IPS-11a (cell line): ENCODE measurements around the gene EFHB.
"Not testable (repeated sequence)": the region's sequence is repeated elsewhere in the genome, so short reads cannot be mapped to it uniquely, and the experiment has no call there.

Experiments used
- H3K4me3 ChIP-seq: one replicate; pipeline ENCODE4 v1.5.1; 2013; ENCODE audit warnings: low read depth, low read length, control low read depth

The EFHB gene, protein sequence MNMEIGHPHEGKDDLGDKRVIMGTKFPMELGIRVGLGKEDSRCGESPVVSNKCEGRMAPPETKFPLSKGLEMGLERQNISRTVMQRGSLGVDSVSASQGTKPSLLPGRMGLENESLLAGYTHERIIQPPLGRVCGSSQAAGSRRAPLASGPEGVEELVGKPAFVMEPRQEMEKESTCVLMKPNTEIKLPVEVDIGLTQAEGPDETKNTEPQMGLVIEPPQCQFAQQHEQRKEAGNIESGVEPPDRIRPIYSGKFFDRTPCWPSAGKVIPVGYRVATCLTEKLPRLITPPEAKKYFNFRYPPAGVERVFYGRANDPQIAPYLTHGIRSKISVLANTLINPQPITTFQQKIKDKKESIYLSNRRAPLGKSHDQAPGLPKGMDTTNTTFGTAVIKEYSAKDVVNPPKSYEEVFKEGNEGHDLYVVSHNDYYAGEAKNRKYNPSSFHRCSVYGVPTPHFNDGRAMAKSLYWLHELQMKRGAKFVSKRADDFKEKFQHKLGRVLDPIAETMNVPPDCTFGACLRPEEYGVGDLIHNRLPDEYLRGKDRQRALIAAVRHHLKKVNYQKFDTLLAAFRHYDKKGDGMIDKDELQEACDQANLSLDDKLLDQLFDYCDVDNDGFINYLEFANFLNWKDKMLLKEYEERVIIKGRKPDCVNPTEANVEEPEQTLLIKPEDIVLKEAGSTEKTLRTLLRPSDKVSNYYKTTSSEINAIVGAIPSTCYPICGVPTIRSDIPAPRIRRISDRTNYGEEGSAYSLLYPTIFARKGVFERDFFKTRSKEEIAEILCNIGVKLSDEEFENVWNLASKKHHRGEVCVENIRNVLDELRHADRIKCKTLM

DNA sequence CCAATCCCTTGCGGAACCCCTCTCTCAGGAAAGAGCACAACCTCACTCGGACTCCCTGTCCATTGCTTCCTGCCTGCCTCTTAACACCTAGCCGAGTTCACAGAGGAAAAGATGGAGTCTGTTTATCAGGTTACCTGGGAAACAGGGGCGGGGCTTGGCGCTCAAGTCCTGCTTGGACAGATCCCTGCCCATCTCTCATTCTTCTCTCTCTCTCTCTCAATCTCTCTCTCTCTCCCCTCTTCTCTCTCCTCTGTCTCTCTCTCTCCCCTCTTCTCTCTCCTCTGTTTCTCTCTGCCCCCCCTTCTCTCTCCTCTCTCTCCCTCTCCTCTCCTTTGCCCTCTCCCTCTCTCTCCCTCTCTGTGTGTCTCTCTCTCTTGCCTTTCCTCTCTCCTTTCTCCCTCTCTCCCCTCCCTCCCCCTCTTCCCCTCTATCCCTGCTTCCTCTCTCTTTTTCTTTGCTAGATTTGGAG is at the start of gene EFHB:
TSS of gene EFHB (minus strand) at position 120 of the 469 bp plus-strand sequence. CDS start 199 bp downstream, outside the sequence.
- H3K4me3 ChIP-seq, result peak within 1 kb of the TSS; percentile 18

DNA sequence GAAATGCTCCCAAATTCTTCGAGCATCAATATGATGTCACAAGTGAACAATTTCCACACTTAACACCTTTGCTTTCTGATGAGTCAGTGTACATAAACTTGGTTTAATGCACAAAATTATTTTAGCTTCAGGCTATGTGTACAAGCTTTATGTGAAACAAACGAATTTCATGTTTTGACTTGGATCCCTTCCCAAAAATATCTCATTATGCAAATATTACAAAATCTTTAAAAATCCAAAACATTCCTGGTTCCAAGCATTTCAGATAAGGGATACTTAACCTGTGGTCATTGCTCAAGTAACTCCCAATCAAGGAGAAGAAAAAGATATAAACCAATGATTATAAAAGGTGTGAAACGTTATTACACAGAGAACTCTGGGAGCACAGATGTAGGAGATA is 38.0 kb upstream of the EFHB start:
- no peak overlapping the region for H3K4me3 ChIP-seq

DNA sequence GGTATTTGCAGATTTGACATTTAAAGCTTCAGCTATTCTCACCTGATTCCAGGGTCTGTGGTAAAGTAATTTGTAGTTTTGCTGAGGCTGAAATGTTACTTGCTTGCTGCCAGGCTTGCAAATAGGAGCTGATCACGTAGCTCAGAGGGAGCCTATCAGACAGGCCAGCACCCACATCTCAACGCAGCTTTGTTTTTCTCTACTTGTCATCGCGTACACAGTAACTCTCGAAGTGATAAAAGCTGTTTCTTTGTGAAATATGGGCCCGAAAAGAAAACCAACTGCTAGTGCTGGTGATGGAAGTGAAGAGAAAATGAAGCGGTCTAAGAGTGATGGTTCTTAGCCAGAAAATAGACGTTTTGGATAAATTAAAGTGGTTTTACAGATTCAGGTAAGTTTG is 36.3 kb upstream of the EFHB start:
- H3K4me3 ChIP-seq, result no peak overlapping the region

DNA sequence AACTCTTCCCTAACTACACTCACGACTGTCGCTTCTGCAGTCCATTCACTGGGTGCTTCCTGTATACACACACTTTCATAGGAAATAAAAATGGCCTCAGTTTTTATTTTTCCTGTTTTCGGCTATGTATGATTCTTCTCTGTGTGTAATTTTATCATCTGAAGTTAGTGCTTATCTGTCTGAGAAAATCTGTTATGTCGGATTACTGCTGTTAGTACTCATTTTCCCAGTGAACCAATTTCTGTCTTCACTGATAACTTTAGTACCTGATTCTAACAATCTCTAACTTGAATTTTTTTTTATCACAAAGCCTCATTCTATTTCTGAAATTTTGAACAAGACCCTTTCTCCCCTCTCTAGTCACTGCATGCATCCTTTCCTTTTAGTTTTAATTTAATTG is 33.8 kb upstream of the EFHB start:
- no peak overlapping the region for H3K4me3 ChIP-seq

DNA sequence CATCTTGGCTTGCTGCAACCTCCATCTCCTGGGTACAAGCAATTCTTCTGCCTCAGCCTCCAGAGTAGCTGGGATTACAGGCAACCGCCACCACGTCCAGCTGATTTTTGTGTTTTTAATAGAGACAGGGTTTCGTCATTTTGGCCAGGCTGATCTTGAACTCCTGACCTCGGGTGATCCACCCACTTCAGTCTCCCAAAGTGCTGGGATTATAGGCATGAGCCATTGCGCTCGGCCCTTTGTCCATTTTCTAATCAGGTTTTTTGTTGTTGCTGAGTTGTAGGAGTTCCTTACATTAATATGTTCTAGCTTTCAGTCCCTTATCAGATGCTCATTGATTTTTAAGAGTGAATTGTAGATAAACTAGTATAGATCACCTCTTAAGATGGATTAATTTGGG is 33.2 kb upstream of the EFHB start:
- H3K4me3 ChIP-seq, result no peak overlapping the region

DNA sequence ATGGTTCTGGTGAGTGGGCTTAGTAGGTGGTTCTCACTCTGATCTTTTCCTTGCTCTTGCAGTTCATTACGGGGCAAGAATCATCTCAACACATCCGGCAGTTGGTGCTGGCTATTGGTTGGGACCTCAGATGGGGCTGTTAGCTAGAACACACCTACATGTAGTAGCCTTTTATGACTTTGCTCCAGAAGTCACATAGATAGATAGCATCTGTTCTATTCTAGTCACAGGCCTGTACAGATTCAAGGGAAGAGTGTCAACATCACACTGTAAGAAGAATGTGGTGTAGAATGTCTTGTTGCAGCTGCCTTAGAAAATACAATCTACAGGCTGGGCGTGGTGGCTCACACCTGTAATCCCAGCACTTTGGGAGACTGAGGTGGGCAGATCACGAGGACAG is 27.9 kb upstream of the EFHB start:
- no peak overlapping the region for H3K4me3 ChIP-seq

DNA sequence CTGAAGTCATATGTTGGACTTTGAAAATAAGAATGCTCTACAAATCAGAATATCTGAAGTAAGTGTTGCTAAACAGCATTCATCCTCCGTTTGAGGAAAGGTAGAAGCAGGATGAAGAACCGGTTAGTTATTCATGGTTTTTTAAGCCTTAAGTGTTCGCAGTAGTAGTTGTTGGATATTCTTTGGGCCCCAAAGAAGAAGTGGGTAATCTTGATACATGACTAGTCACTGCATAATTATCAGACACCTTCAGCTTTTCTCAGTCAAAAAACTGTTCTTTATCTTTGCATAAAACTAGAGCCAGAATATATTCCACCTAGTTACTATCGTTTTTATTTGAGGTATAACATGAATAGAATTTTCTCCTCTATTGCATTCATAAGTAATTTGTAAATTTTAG is 26.7 kb upstream of the EFHB start:
- no peak overlapping the region for H3K4me3 ChIP-seq

DNA sequence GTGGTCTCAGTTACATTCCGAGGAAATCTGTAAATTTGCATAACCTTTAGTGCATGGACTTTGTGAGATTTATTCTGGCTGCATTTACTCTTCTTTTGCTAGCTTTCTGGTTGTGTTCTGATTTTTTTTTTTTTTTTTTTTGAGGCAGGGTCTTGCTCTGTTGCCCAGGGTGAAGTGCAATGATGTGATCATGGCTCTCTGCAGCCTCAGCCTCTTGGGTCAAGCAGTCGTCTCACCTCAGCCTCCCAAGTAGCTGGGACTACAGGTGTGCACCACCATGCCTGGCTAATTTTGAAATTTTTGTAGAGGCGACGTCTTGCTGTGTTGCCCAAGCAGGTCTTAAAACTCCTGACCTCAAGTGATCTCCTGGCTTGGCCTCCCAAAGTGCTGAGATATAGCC is 25.5 kb upstream of the EFHB start:
- no peak overlapping the region for H3K4me3 ChIP-seq

DNA sequence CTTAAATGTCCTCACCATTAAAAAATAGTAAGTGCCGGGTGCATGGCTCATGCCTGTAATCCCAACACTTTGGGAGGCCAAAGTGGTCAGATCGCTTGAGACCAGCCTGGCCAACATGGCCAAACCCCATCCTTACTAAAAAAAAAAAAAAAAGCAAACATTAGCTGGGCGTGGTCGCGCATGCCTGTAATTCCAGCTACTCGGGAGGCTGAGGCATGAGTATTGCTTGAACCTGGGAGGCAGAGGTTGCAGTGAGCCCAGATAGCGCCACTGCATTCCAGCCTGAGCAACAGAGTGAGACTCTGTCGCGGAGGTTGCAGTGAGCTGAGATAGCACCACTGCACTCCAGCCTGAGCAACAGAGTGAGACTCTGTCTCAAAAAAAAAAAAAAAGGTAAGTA is 23.3 kb upstream of the EFHB start:
- H3K4me3 ChIP-seq, result not testable (repeated sequence)

DNA sequence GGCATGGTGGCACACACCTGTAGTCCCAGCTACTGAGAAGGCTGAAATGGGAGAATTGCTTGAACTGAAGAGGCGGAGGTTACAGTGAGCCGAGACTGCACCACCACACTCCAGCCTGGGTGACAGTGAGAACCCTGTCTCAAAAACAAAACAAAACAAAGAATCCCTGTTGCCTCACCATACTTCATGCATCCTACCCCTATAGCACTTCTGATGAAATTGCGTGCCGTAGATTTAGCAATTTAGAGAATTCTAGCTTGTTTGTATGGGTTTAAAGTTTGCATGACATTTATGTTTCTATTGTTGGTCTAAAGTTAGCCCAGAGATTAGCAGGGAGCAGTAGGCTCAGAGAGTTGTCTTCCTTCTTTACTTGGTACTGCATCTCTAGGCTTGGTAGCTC is 20.7 kb upstream of the EFHB start:
- H3K4me3 ChIP-seq, result no peak overlapping the region

DNA sequence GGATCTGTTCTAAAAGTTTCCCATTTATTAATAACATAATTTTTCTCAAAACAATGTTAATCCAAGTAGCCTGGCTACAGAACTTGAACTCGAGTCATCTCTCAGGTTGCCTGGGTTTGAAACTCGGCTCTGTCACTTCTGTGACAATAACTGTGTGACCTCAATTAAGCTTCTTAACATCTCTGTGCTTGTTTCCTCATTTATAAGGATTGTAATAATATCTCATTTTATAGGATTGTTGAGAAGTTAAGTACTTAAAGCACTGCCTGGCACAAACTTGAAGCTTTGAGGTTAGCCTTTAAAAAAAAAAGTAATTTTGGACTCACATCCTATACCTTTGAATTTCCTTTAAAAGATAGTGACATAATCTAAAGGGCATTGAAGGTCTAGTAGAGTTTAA is 16.3 kb upstream of the EFHB start:
- H3K4me3 ChIP-seq, result no peak overlapping the region

DNA sequence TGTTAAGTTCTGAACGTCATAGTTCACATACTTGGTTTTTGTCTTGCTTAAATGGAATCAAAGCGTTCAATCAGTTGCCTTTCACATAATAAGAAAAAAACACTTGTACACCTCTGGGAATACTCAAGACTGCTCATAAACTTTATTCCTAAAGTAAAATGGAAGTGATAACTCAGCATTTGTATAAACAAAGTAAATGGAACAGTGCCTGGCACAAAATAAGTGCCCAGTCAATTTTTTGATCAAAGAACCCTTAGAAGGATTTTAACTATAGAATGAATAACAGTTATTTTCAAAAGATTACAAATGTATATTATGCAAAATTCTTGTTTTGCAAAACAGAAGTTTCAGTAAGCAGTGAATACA is 14.2 kb upstream of the EFHB start:
- peak overlapping the region; percentile 77 for H3K4me3 ChIP-seq

DNA sequence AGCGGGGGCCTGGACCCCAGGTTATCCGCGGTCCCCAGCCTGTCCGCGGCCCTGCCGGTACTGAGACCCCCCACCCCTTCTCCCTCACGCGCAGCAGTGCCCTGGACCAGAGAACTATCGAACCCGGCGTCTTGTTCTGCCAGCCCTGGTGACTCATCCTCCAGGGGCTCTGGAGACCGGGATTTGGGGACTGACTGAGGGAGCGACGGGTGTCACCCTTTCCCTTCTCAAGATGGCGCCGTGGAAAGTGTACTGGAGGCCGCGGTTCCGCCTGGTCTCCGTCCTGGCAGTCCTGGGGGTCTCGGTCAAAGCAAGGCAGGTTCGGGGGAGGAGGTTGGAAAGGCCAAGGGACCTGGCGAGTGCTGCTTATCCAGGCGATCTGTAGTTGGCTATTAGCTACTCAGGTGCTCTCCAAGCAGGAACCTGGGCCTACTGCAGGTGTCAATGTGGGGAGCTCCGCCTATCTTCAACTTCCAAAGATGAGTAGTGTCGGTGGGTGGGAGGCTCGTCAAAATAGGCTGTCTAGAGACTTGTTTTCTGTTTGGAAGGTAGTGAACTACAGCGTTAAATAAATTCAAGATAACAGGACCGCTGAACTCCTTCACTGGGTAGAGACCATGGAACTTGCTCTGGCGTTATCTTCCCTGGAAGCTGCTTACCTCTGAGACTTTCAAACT is 13.7 kb upstream of the EFHB start:
- H3K4me3 ChIP-seq, result peak overlapping the region; percentile 77

DNA sequence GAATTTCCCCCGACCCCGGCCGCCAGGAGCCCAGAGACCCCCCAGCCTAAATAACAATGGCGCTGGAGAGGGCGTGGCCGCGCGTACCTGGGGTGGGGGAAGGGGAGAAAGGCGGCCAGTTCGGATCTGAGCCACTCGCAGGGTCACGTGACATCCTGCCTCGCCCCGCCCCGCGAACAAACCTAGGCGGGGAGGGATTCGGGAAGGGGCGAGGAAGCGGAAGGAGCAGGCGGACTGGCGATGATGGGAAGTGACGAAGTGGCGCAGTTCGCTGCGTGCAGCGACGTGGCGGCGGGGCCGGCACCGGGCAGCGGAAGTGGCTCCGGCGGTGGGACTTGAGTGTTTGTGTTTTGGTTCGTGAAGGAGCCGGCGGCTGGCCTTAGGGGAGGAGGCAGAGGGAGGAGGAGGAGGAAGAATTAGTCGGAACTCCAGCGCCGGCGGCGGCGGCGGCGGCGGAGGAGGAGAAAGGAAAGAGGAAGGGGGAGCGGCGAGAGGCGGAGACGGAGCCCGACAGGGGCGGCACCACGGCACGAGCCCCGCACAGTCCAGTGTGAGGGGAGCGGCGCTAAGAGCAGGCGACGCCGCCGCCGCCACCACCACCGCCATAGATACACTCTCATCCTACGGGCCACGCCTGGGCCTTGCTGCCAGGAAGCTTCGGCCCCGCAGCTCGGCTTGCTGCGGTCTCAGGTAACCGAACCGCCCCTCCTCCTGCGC is 13.0 kb upstream of the EFHB start, which contains the start of gene RAB5A:
TSS of gene RAB5A (plus strand) at position 266 of the 717 bp plus-strand sequence. CDS start 3,802 bp downstream, outside the sequence.
- peak within 1 kb of the TSS; percentile 77 for H3K4me3 ChIP-seq

DNA sequence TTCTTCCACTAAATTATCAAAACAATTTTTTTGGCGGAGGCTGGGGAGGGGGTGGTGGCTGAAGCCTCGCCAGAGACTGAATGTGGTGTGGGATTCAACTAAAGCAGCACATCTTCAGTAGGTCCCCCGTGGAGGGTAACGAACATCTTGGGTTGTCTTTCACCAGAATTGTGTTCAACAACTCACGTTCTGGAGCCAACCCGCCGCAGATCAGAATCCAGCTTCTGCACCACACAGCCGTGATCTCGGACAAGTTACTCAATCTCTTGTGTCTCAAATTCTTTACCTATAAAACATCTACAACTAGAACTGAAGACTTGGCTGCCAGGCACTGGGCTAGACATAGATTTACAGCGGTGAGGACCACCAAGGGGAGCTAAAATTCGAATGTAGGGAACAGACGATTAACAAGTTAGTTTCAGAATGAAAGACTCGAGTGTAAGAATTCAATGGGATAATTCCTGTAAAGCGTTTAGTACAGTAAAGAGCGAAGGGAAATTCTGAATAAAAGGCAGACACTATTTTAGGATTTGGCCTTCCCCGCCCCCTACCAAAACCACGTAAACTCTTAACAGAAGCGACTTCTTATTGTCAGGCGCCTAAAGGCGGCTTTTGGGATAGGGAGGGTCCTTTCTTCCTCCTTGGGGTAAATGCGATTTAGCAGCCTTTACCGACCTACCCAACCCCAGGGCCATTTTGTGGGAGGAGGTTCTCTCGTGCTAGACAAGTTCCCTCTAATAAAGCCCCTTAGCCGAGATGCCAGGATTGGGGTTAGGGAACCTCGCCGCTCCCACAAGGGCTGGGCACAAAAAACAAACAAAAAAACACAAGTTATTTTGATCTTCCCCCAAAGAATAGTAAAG is 12.2 kb upstream of the EFHB start:
- peak overlapping the region; percentile 58 for H3K4me3 ChIP-seq

DNA sequence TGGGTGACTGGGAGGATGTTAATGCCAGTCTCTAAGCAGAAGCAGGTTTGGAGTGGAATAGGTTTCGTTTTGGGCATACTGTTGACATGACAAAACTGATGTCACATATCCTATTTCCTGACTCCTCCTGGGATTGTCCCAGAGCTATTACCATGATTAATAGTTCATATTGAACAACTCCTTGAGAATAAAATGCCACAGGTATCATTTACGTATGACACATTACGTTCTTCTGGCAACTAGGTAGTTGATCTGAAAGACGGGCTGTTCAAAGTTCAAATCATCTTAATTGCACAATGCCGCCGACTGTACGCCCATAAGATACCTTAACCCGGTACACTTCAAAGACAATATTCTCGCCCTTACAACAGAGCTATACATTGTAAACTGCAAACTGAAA is 11.5 kb upstream of the EFHB start:
- H3K4me3 ChIP-seq, result no peak overlapping the region

DNA sequence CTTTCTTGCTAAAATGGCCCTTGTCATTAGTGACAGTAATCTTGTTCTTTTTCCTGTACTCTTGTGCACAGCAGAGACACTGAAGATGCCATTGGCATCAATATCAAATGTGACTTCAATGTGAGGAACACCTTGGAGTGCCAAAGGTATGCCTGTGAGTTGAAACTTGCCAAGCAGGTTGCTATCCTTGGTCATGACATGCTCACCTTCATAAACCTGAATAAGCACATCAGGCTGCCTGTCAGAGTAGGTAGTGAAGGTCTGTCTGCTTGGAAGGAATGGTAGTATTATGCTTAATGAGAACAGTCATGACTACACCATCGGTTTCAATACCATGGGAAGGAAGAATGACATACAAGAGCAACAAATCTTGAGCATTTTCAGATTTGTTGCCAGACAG is 6.6 kb upstream of the EFHB start:
- H3K4me3 ChIP-seq, result no peak overlapping the region

DNA sequence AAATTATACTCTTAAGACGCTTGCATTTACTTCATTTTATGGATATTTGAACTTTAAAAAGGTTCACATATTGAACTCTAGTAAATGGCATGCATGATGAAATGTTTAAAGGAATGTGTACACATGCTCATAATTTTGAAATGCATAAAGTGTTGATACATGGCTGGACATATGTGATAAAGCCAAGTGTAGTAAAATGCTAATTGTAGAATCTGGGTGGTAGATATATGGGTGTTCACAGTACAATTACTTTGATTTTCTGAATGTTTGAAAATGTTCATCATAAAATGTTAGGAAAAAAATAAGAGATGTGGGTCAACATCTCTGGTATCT is 4.2 kb upstream of the EFHB start:
- H3K4me3 ChIP-seq, result no peak overlapping the region

DNA sequence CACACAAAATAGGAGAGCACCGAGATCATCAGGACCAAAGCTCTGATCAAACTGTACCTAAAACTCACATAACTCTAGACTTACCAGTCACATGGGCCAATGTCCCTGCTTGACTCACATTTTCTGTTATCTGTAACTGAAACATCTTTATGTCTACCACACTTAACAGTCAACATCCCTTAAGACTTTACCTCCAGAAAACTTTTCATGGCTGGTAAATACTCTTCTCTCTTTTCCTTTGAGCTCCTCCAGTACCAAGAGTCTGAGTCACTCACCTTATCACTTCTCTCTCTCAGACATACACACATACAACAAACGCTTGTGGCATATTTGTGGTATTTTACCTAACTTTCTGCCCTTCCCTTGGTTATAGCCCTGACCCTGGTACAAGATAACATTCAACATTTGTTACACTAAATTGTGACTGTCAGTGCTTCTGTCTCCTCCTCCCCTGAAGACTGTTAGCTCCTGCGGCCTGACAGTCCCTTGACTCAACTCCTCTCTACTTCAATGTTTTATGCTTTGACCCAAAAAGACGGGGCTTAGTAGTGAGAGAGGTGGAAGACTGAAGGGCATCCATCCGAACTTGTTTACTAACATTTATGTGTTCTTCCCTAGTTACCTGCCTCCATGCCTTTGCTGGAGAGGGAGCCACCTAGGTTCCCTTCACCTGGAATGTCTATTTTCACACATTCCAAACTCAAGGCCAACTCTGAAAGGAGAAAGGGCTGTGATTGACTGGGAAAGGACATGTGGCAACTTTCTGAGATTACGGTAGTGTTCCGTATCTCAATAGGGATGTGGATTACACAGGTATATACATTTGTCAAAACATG is 3.7 kb upstream of the EFHB start:
- no peak overlapping the region for H3K4me3 ChIP-seq
